NCI-H2196 (cell line): ENCODE measurements around the gene GPD1L.
"Not testable (repeated sequence)": the region's sequence is repeated elsewhere in the genome, so short reads cannot be mapped to it uniquely, and the experiment has no call there.

Experiments used
- DNase-seq: peaks from one replicate; lab custom pipeline; 2025; ENCODE audit not compliant: unreplicated experiment; lab: John Stamatoyannopoulos, UW

GPD1L gene

GRCh38 chr3:32105291-32106131 is 909 bp upstream of the GPD1L start:
- no peak for DNase-seq

- no peak for DNase-seq
Measured at GRCh38 chr3:32106929-32107362, 526 bp downstream of the GPD1L start.

GRCh38 chr3:32108224-32108623 is 1.8 kb downstream of the GPD1L start:
- not testable (repeated sequence) for DNase-seq

GRCh38 chr3:32109256-32109655 is 2.8 kb downstream of the GPD1L start:
- peak; percentile 55 for DNase-seq

- DNase-seq, result no peak
Measured at GRCh38 chr3:32110233-32110760, 3.9 kb downstream of the GPD1L start.

- DNase-seq, result no peak
Measured at GRCh38 chr3:32111560-32111959, 5.1 kb downstream of the GPD1L start.

GRCh38 chr3:32113566-32113965 is 7.1 kb downstream of the GPD1L start:
- DNase-seq, result no peak

- DNase-seq, result no peak
Measured at GRCh38 chr3:32113981-32114545, 7.6 kb downstream of the GPD1L start.

GRCh38 chr3:32114546-32115386 is 8.3 kb downstream of the GPD1L start:
- not testable (repeated sequence) for DNase-seq

GRCh38 chr3:32117320-32117719 is 10.9 kb downstream of the GPD1L start:
- peak; percentile 15 for DNase-seq

- DNase-seq, result no peak
Measured at GRCh38 chr3:32118215-32118614, 11.8 kb downstream of the GPD1L start.

- DNase-seq, result no peak
Measured at GRCh38 chr3:32120471-32120870, 14.1 kb downstream of the GPD1L start.

- no peak for DNase-seq
Measured at GRCh38 chr3:32121137-32121536, 14.7 kb downstream of the GPD1L start.

GRCh38 chr3:32123620-32124019 is 17.2 kb downstream of the GPD1L start:
- DNase-seq, result no peak

GRCh38 chr3:32125012-32125411 is 18.6 kb downstream of the GPD1L start:
- no peak for DNase-seq

GRCh38 chr3:32126305-32127015 is 20.0 kb downstream of the GPD1L start:
- DNase-seq, result no peak

GRCh38 chr3:32127219-32127826 is 20.9 kb downstream of the GPD1L start:
- no peak for DNase-seq

- DNase-seq, result no peak
Measured at GRCh38 chr3:32128936-32129335, 22.5 kb downstream of the GPD1L start.

- no peak for DNase-seq
Measured at GRCh38 chr3:32129832-32130231, 23.4 kb downstream of the GPD1L start.

- no peak for DNase-seq
Measured at GRCh38 chr3:32132121-32132520, 25.7 kb downstream of the GPD1L start.
